GM12865 (cell line): ENCODE results near the gene SLC25A34.

ENCODE experiments used
- DNase-seq: peaks from one replicate; pipeline ENCODE4 v3.0.0; 2010; ENCODE audit warnings: low read depth
- H3K4me3 ChIP-seq: 2 replicates; pipeline ENCODE4 v1.5.1; 2011; ENCODE audit warnings: mild to moderate bottlenecking, low read depth, low read length, control low read depth
- TF ChIP-seq, protein P1 (sequence below): IDR thresholded peaks from 2 replicates; pipeline ENCODE4 v1.5.1; 2011; ENCODE audit warnings: low read length, control low read depth, low read depth, inconsistent platforms; ENCODE audit not compliant: insufficient read depth; ENCODE audit errors: missing control alignments

The SLC25A34 gene

DNA sequence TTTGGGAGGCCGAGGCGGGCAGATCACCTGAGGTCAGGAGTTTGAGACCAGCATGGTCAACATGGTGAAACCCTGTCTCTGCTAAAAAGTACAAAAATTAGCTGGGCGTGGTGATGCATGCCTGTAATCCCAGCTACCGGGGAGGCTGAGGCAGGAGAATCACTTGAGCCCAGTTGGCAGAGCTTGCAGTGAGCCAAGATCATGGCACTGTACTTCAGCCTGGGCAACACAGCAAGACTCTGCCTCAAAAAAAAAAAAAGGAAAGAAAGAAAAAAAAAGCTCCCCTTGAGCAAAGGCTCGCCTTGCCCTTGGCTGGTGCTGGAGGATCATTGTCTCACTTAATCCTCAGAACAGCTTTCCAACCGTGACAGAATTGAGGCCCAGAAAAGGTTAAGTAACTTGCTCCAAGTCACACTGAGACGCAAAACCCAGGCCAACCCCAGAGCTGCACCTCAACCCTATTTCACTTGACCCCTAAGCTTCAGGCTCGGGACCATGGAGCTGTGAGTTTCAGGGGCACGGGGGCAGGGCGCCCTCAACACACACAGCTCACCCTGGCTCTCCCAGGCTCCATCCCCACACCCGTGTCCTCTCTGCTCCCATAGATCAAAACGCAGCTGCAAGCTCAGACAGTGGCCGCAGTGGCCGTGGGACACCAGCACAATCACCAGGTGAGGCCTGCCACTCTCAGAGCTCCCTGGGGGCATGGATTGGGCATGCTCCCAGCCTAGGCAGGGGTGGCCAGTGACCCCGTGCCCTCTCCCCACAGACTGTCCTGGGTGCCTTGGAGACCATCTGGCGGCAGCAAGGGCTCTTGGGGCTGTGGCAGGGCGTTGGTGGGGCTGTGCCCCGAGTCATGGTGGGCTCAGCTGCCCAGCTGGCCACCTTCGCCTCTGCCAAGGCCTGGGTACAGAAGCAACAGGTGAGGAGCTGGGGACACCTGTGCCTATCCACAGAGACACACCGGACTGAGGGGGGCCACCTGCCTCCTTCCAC lies 1.6 kb downstream of the SLC25A34 start:
- TF ChIP-seq, protein P1, sequence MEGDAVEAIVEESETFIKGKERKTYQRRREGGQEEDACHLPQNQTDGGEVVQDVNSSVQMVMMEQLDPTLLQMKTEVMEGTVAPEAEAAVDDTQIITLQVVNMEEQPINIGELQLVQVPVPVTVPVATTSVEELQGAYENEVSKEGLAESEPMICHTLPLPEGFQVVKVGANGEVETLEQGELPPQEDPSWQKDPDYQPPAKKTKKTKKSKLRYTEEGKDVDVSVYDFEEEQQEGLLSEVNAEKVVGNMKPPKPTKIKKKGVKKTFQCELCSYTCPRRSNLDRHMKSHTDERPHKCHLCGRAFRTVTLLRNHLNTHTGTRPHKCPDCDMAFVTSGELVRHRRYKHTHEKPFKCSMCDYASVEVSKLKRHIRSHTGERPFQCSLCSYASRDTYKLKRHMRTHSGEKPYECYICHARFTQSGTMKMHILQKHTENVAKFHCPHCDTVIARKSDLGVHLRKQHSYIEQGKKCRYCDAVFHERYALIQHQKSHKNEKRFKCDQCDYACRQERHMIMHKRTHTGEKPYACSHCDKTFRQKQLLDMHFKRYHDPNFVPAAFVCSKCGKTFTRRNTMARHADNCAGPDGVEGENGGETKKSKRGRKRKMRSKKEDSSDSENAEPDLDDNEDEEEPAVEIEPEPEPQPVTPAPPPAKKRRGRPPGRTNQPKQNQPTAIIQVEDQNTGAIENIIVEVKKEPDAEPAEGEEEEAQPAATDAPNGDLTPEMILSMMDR = no peak
- no peak overlapping the region for H3K4me3 ChIP-seq

DNA sequence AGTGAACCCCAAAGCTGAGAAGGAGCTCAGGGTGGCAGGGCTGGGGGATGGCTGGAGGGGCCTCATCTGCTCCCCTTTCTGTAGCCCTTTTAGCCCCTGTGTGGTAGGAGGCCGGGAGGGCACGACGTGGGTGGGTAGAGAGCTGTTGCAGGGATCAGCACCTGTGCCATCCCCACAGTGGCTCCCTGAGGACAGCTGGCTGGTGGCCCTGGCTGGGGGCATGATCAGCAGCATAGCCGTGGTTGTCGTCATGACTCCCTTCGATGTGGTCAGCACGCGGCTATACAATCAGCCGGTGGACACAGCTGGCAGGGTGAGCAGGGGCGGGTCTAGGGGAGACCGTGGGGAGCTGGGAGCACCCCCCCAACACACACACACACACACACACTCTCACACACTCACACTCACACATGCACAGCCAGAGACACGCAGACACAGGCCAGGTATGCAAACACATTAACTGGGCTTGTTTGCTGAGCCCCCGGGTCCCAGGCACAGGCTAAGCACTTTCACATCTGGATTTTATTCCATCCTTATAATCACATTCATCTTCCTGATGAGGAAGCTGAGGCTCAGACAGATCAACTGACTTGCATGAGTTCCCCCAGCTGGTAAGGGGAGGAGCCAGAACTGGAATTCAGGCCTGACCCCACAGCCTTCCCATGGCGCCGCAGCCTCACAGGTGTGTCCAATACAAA lies 2.5 kb downstream of the SLC25A34 start:
- no peak for DNase-seq
- H3K4me3 ChIP-seq = no peak overlapping the region
- TF ChIP-seq, protein P1 = no peak

More for the DNA sequence above, 1.6 kb downstream of the SLC25A34 start:
- DNase-seq = no peak

DNA sequence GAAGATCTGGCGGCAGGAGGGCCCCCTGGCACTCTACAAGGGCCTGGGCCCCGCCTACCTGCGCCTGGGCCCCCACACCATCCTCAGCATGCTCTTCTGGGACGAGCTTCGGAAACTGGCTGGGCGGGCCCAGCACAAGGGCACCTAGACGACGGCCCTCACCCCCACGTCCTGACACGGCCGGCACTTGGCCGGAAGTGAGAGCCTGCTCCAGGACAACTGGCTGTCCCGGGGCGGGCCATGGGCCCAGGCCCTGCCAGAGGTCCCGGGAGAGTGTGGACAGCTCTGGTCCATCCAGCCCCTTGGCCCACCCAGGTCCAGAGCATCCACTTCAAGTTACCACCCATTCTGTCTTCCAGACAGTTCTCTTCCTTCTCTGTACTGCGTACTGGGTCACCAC lies 3.2 kb downstream of the SLC25A34 start:
- TF ChIP-seq, protein P1 = no peak
- H3K4me3 ChIP-seq = no peak overlapping the region
- no peak for DNase-seq

DNA sequence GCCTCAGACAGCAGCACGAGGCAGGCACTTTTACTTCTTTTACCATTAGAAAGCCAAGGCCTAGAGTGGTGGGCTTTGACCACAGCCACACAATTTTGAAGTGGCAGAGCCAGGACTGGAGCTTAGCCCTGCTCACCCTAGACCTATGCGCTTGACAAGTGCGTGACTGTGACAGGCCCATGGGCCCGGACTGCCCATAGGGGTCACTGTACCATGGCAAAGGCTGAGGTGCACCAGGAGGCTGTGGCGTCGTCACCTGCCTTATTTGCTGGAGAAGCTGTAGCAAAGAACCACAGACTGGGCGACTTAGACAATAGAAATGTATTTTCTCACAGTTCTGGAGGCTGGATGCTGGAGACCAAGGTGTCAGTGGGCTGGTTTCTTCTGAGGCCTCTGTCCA lies 3.7 kb downstream of the SLC25A34 start:
- no peak for DNase-seq
- TF ChIP-seq, protein P1 = no peak
- no peak overlapping the region for H3K4me3 ChIP-seq

DNA sequence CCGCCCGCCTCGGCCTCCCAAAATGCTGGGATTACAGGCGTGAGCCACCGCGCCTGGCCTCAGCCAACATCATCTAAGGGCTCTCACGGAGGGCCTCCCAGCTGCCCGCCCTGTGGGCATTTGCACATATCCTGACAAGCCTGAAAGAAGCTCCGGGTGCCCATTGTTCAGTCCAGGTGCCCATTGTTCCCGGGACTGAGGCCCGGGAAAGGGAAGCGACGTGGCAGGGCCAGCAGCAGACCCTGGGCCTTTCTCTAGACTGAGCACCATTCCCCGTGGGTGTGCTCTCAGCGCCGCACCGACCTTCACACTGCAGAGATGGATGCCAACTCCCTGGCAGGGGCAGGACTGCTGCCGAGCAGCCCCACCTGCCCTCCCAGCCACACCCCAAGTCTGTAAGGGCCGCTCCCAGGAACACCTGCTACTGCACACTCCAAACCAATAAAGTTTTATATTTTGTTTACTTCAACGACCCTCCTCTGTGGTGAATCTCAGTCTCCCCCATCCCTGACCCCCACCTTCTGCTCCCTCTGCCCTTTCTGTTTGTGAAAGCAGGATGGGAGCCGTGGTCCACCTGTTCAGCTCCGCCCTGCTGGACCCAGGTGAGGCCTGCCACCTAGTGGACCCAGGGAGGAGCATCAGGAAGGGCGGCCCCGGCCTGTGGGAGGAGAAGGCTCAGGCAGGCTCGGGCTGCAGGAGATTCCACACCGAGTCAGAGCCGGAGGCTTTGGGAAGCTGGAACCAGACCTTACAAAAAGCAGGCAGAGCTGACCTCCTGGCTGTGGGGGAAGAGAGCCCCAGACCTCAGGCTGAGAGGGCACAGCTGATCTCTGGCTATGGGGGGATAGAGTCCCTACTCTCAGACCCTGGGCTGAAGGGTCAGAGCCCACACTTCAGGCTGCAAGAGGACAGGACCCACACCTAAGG lies 5.1 kb downstream of the SLC25A34 start:
- TF ChIP-seq, protein P1 = peak; percentile 95
- peak; percentile 81 for DNase-seq
- H3K4me3 ChIP-seq = no peak overlapping the region

DNA sequence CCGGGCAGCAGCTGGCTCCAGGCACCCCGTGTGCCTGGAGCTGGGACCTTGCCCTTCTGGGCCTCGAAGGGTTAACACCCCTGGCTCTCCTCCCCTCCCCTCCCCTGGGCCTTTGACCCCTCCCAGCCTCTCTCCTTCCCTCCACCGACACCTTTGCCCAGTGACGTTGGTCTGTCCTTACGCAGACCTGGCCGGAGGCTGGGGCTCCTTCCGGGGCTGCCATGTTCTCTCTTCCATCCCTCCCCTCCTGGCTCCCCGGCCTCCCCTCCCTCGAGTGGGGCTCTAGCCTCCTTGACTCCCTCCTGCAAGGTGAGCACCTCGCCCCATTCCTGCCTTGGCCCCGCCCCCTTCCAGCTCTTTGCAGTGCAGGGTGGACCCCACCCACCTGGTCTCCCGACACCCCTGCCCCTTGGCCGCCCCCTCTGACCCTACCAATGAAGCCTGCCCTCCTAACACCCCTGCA lies 6.3 kb downstream of the SLC25A34 start, which contains the start of gene TMEM82:
Gene TMEM82 (plus strand): TSS at position 161 of the 463 bp plus-strand sequence. CDS start 61 bp downstream, at position 222.
- TF ChIP-seq, protein P1 = no peak
- no peak for DNase-seq
- no peak within 1 kb of the TSS for H3K4me3 ChIP-seq
